Caco-2 (cell line): Measurements from ENCODE around the gene ACTRT1. TPM values are rescaled to one million over a fixed set of nuclear protein-coding genes. Genes with fewer than 3 reads are reported as not detected.

Experiments used
- BruUV-seq: library from RNA; stranded (reverse); fragments of 400-500 nt; replicated peaks from 2 replicates; lab custom pipeline; 2021; lab: Mats Ljungman, UMichigan
- CTCF ChIA-PET: fragments of 300-600 bp; sonication (Branson Sonifier 250); formaldehyde crosslinking; loops from one replicate; lab custom pipeline; 2022; ENCODE audit warnings: antibody characterized with exemption; lab: Charles Lee
- POLR2A ChIA-PET: fragments of 300-600 bp; sonication (Branson Sonifier 250); formaldehyde crosslinking; loops from one replicate; lab custom pipeline; 2022; ENCODE audit warnings: antibody characterized with exemption; lab: Charles Lee
- DNase-seq, 2 experiments: peaks; one replicate each; pipeline versions ENCODE4 v3.0.0 to v3.0.0-alpha.2; 2020 to 2022
- H3K27me3 ChIP-seq: replicated peaks from 2 replicates; pipeline ENCODE4 v1.6.0; 2011; ENCODE audit warnings: low read length; ENCODE audit not compliant: control insufficient read depth, insufficient read depth
- H3K36me3 ChIP-seq: 2 replicates; pipeline ENCODE4 v1.5.1; 2011; ENCODE audit warnings: low read length; ENCODE audit not compliant: control insufficient read depth, insufficient read depth
- H3K4me1 ChIP-seq: fragments of 250-450 bp; sonication (Bioruptor Pico); 2 replicates; pipeline ENCODE4 v1.5.1; 2020; ENCODE audit warnings: mild to moderate bottlenecking
- H3K4me3 ChIP-seq: 2 replicates; pipeline ENCODE4 v1.5.1; 2011; ENCODE audit warnings: low read depth, mild to moderate bottlenecking, control low read depth, low read length
- H3K9me3 ChIP-seq: fragments of 250-450 bp; sonication (Bioruptor Pico); 2 replicates; pipeline ENCODE4 v1.5.1; 2020; ENCODE audit warnings: mild to moderate bottlenecking, moderate library complexity
- H3K27ac Mint-ChIP-seq: one replicate; pipeline ENCODE4 v1.8.0; 2022; ENCODE audit warnings: mixed read lengths; ENCODE audit not compliant: unreplicated experiment
- H3K27me3 Mint-ChIP-seq: one replicate; pipeline ENCODE4 v1.8.0; 2022; ENCODE audit warnings: mixed read lengths; ENCODE audit not compliant: insufficient read depth, unreplicated experiment
- H3K36me3 Mint-ChIP-seq: one replicate; pipeline ENCODE4 v1.8.0; 2022; ENCODE audit warnings: mild to moderate bottlenecking, mixed read lengths; ENCODE audit not compliant: insufficient read depth, unreplicated experiment
- H3K4me1 Mint-ChIP-seq: one replicate; pipeline ENCODE4 v1.8.0; 2022; ENCODE audit warnings: low read depth, mixed read lengths; ENCODE audit not compliant: unreplicated experiment
- H3K4me3 Mint-ChIP-seq: one replicate; pipeline ENCODE4 v1.8.0; 2022; ENCODE audit warnings: mild to moderate bottlenecking, moderate library complexity, mixed read lengths; ENCODE audit not compliant: unreplicated experiment
- H3K9me3 Mint-ChIP-seq: one replicate; pipeline ENCODE4 v1.8.0; 2022; ENCODE audit warnings: mixed read lengths; ENCODE audit not compliant: unreplicated experiment
- intact Hi-C: fragments of 100-400 bp; cut with micrococcal nuclease; formaldehyde crosslinking; loops from one replicate; pipeline ENCODE4 v1.10.0; 2022; ENCODE audit not compliant: unreplicated experiment
- total RNA-seq: library from RNA; stranded (reverse); gene quantifications from 2 replicates; pipeline ENCODE4 v1.2.3, GENCODE V29; 2022
- TF ChIP-seq, protein P1 (sequence below), 2 experiments: fragments of 200-600 bp in 1 of 2; IDR thresholded peaks; 1 replicate in 1 of 2; 2 replicates in 1 of 2; pipeline versions ENCODE4 v1.5.1 to v1.8.0; 2011 to 2022; ENCODE audit warnings: antibody characterized with exemption in 1 of 2, control low read depth in 1 of 2, inconsistent platforms in 1 of 2, low read depth in 1 of 2, low read length in 1 of 2, mild to moderate bottlenecking in 1 of 2, moderate library complexity in 1 of 2; ENCODE audit not compliant: insufficient read depth in 1 of 2, severe bottlenecking in 1 of 2, unreplicated experiment in 1 of 2

Gene ACTRT1
- total RNA-seq, 1 experiment from 2014 or later: not detected

DNA sequence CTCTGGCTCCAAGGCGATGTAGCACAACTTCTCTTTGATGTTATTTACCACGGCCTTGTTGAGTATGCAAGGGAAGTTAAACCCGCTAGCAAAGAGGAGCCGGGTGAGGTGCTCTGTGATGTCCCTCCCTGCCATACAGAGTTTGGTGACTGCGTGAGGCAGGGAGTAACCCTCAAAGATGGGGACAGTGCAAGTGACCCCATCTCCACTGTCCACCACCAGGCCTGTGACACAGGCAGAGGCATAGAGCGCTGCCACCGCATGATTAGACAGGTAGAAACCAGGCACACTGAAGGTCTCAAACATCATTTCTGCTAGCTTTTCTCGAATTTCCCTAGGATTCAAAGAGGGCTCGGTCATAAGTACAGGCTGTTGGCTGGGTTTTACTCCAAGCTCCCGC, 677 bp downstream of the ACTRT1 start:
- TF ChIP-seq, protein P1, sequence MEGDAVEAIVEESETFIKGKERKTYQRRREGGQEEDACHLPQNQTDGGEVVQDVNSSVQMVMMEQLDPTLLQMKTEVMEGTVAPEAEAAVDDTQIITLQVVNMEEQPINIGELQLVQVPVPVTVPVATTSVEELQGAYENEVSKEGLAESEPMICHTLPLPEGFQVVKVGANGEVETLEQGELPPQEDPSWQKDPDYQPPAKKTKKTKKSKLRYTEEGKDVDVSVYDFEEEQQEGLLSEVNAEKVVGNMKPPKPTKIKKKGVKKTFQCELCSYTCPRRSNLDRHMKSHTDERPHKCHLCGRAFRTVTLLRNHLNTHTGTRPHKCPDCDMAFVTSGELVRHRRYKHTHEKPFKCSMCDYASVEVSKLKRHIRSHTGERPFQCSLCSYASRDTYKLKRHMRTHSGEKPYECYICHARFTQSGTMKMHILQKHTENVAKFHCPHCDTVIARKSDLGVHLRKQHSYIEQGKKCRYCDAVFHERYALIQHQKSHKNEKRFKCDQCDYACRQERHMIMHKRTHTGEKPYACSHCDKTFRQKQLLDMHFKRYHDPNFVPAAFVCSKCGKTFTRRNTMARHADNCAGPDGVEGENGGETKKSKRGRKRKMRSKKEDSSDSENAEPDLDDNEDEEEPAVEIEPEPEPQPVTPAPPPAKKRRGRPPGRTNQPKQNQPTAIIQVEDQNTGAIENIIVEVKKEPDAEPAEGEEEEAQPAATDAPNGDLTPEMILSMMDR (IDR thresholded peaks at IDR 0.05; ENCODE audit: insufficient read depth in 1 of 2, low read depth in 1 of 2, low read length in 1 of 2, severe bottlenecking in 1 of 2, unreplicated experiment in 1 of 2): no peak
- Mint-ChIP-seq H3K36me3 (no peaks in the 10 kb centered on the region), H3K27ac (no peak overlapping the region), H3K27me3 (no peaks in the 10 kb centered on the region), H3K4me1 (no peaks in the 10 kb centered on the region), H3K4me3 (no peak overlapping the region), H3K9me3 (no peaks in the 10 kb centered on the region)
- ChIA-PET CTCF (no interaction called here), POLR2A (no interaction called here)
- Histone ChIP-seq H3K4me3 (no peak overlapping the region), H3K9me3 (no peaks in the 10 kb centered on the region), H3K36me3 (no peaks in the 10 kb centered on the region), H3K27me3 (no peaks in the 10 kb centered on the region), H3K4me1 (no peaks in the 10 kb centered on the region)
- BruUV-seq: no TSS peak
- DNase-seq: no peak
- intact Hi-C loops: no loop called here

DNA sequence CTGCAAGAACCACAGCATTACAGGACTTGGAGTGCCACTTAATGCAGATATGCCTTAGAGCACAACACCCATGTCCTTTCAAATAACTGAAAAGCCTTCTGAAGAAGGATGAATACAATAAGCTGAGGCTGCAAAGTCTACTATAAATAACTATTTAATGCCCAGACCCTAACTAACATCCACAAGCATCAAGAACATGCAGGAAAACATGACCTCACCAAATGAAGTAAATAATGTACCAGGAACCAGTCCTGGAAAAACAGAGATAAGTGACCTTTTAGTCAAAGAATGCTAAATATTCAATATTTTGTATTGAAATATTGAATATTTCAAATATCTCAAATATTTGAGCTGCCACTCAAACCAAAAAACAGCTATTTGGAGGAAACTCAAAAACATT, 16.9 kb downstream of the ACTRT1 start:
- Mint-ChIP-seq H3K4me3 (no peak overlapping the region), H3K9me3 (no peaks in the 10 kb centered on the region), H3K36me3 (no peaks in the 10 kb centered on the region), H3K4me1 (no peaks in the 10 kb centered on the region), H3K27me3 (no peaks in the 10 kb centered on the region), H3K27ac (no peak overlapping the region)
- ChIA-PET POLR2A (no interaction called here), CTCF (no interaction called here)
- intact Hi-C loops: no loop called here
- BruUV-seq: no TSS peak
- no peaks in the 10 kb centered on the region for H3K9me3 ChIP-seq
- H3K4me3 ChIP-seq: no peak overlapping the region
- H3K4me1 ChIP-seq: no peaks in the 10 kb centered on the region
- no peaks in the 10 kb centered on the region for H3K27me3 ChIP-seq
- TF ChIP-seq, protein P1 (IDR thresholded peaks at IDR 0.05; ENCODE audit: insufficient read depth in 1 of 2, low read depth in 1 of 2, low read length in 1 of 2, severe bottlenecking in 1 of 2, unreplicated experiment in 1 of 2): no peak
- DNase-seq: no peak
- no peaks in the 10 kb centered on the region for H3K36me3 ChIP-seq

DNA sequence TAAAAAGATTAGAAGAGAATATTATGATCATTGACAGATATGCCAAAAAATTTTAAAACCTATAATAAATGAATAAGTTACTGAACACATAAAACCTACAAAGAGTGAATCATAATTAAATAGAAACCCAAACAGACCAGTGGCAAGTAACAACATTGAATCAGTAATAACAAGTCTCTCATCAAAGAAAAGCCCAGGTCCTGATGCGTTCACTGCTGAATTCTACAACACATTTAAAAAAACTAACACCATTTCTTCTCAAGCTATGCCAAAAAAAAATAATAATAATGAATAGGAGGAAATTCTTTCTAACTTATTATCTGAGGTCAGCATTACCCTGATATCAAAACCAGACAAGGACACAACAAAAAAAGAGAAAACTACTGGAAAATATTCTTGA, 30.6 kb downstream of the ACTRT1 start:
- ChIA-PET CTCF (no interaction called here), POLR2A (no interaction called here)
- Mint-ChIP-seq H3K4me1 (no peaks in the 10 kb centered on the region), H3K4me3 (no peak overlapping the region), H3K27ac (no peak overlapping the region), H3K36me3 (no peaks in the 10 kb centered on the region), H3K27me3 (no peaks in the 10 kb centered on the region), H3K9me3 (peaks cover 10% of the 10 kb centered on the region)
- intact Hi-C loops: no loop called here
- DNase-seq: no peak
- H3K4me1 ChIP-seq: no peaks in the 10 kb centered on the region
- BruUV-seq: no TSS peak
- TF ChIP-seq, protein P1 (IDR thresholded peaks at IDR 0.05; ENCODE audit: insufficient read depth in 1 of 2, low read depth in 1 of 2, low read length in 1 of 2, severe bottlenecking in 1 of 2, unreplicated experiment in 1 of 2): no peak
- H3K9me3 ChIP-seq: no peaks in the 10 kb centered on the region
- no peaks in the 10 kb centered on the region for H3K36me3 ChIP-seq
- no peak overlapping the region for H3K4me3 ChIP-seq
- no peaks in the 10 kb centered on the region for H3K27me3 ChIP-seq
